ENCODE results near the gene NEK9.
"Not testable (repeated sequence)": the region's sequence is repeated elsewhere in the genome, so short reads cannot be mapped to it uniquely, and the experiment has no call there.

NEK9 gene

DNA sequence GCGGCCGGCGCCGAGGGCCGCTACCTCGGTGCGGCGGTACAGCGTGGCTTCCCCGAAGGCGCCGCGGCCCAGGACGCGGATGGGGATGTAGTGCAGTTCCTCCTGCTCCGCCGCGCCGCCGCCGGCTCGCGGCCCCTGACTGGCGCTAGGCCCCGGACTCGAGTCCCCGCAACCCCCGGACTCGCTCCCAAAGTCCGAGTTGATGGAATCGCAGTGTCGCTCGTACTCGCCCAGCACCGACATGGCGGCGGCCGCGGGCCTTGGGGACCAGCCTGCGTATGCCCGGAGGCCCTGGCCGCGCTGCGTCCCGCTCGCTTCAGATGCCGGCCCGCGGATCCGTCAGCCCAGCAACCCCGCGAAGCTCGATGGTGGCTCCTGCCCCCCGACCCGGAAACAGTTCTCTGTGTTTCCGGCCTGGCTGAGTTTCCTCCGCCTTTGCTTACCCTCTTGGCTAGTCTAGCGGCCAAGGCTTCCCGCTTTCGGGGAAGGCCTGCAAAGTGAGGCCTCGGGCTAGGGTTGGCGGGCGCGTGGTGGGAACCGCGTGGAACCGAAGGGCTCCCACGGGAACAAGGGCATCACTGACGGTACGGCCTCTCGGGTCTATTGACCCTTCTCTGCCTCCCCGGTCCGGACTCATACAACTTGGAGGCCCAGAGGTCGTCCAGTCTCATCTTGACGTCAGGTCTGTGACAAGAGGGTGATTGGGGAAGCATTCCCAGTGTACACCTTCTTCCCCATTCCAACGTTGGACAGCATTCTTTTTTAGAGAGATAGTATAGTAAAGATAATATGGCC is at the start of gene NEK9:
Gene NEK9, minus strand, starts transcription at position 370 of the 795 bp plus-strand sequence. Its CDS starts 127 bp downstream, at position 243.
- DNase-seq (ENCODE audit: low read depth in 2 of 3, low spot score in 2 of 3) = peak; percentile 76 to 83 (median 82)

DNA sequence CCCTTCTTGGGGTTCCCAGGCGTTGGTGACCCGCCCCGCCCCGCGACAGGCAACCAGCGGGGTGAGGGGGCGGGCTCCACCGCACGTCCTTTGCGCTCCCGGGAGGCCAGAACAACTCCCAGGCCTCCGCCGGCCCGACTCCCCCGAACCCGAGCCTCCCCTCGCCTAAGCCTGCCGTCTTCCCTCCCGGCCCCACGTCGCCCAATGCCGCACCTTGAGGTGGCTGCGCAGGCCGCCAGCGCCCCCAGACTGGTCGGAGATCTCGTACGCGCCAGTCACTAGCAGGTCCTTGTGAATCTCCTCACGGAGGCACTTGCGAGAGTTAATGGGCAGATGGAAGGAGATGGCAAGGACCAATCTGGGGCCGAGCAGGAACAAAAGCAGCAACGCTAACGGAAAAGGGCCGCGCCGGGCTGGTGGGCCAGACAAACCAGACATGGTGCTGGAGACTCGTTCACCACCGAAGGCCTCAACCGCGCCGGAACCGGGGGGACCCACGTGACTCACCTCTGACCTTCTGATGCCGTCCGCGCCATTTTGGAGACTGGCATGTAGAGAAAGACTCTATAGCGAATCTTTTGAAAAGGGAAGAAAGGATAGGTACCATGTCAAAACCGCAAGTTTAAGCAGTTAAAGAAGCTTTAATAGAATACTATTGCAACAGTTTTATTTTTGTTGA is 49.4 kb upstream of the NEK9 start, which contains the start of gene TMED10:
Gene TMED10, minus strand, starts transcription at position 471 of the 679 bp plus-strand sequence. Its CDS starts 33 bp downstream, at position 438.
- peak; percentile 67 to 88 (median 83) for DNase-seq (ENCODE audit: low read depth in 2 of 3, low spot score in 2 of 3)

DNA sequence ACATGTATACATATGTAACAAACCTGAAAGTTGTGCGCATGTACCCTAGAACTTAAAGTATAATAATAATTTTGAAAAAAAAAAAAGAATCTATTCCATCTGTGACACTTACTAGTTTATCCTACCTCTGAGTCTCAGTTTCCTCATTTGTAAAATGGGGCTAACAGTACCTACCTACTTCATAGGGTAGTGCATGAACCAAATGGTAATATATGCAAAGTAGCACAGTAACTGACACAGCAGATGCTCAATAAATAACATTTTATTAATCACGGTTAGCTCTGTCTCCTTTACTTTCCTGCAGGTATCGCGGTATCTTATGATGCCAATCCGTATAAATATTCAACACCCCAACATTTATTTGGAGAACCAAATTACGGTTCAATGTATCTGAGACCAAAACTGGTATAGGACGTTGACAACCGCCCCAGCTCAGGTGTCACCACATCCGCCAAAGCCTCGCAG is 48.9 kb upstream of the NEK9 start:
- DNase-seq (ENCODE audit: low read depth in 2 of 3, low spot score in 2 of 3) = no peak

DNA sequence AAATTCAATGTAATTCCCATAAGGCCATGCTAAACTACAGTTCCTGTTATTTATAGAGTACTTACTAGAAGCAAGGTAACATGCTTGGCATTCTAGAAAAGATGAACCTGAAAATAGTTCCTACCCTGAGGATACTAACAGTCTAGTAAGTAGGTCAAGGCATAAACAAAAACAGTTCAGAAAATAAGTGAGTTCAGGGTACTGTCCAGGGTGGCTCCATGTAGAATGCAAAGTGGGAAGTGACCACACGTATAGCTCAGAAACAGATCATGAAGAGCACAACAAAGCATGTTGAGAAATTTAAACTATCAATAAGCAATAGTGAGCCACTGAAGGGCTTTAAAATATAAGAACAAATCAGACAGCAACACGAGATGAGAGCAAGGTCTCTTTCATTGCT is 47.2 kb upstream of the NEK9 start:
- no peak for DNase-seq (ENCODE audit: low read depth in 2 of 3, low spot score in 2 of 3)

- DNase-seq (ENCODE audit: low read depth in 2 of 3, low spot score in 2 of 3) = no peak
These were observed 43.9 kb upstream of the NEK9 start for GRCh38 chr14:75170772-75171171.

DNA sequence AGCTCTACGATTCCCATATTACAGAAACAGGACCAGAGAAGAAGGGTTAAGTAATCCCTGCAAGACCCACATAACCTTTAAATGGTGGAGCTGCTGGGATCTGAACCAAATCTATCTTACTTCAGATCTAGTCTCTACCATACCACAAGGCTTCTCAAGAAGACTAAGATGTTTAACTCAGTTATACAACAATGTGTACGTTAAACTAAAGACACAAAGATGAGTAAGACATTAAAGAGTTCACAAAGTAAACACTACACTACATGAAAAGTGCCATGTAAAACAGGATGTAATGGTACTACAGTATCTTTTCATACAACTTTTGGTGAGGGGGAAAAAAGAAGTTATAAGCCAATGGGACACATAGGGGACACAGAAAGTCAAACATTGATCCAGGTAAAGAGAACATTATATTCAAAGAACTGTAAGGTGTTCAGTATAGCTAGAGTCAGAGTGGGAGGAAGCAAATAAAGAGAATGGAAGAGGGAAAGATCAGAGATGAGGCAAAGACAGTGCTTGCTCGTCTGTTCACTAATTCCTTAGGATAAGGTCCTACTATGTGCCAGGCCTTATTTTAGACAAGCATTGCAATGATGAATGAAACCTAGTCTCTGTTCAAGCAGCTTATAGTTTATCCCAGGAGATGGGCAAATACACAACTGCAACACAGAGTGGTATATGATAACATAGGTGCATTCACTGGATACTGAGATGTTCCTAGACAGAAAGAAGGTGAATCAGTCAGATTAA is 41.9 kb upstream of the NEK9 start:
- DNase-seq (ENCODE audit: low read depth in 2 of 3, low spot score in 2 of 3) = no peak

GRCh38 chr14:75167325-75167724 is 40.5 kb upstream of the NEK9 start:
- no peak for DNase-seq (ENCODE audit: low read depth in 2 of 3, low spot score in 2 of 3)

GRCh38 chr14:75165586-75166391 is 38.9 kb upstream of the NEK9 start:
- no peak for DNase-seq (ENCODE audit: low read depth in 2 of 3, low spot score in 2 of 3)

DNA sequence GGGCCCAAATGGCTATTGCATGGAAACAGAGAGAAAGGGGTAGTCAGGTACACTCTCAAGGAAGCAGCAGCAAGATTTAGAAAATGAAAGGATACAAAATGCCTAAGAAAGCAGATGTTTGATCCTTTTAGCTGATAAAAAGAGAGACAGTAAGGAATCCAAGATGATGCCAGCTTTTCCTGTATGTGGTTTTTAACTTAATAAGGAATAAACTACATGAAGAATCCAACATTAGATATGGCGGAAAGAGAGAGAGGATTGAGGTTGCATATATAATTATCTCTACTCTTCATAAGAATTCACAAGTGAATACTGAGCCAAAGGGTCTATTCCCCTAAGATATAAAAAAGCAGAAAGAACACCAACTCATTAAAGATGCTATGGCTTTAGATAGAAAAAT is 38.0 kb upstream of the NEK9 start:
- DNase-seq (ENCODE audit: low read depth in 2 of 3, low spot score in 2 of 3) = no peak

GRCh38 chr14:75163677-75164076 is 36.8 kb upstream of the NEK9 start:
- DNase-seq (ENCODE audit: low read depth in 2 of 3, low spot score in 2 of 3) = no peak

- no peak for DNase-seq (ENCODE audit: low read depth in 2 of 3, low spot score in 2 of 3)
These were observed 35.8 kb upstream of the NEK9 start for GRCh38 chr14:75162631-75163030.

DNA sequence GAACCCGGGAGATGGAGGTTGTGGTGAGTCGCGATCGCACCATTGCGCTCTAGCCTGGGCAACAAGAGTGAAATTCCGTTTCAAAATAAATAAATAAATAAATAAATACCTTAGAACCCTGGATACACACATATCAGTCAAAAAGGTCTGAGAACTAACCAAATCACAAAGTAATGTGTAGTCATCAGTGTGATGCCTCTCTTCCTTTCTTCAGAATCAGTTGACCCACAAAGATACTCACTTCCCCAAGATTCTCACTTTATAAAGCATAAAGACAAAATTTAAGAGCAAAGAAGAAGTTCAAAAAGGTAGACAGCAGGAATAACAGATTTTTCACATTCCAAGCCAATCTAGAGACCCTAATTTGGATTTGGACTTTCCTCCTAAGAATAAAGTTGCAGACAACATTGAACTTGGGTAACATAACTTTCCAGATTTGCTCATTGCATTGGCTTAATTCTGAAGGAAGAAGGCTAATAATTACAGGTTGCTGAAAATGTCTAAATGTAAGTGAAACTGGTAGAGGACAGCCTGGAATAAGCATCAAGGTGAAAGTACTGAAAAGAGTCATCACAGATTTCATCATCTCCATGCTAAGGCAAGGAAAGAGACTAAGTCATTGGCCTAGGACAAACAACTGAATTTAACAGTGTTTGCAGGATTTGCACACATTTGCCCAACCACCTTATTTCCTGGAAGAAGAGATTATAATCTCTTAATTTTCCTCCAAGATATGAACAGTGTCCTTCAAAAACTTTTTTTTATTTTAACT is 32.2 kb upstream of the NEK9 start:
- no peak for DNase-seq (ENCODE audit: low read depth in 2 of 3, low spot score in 2 of 3)

DNA sequence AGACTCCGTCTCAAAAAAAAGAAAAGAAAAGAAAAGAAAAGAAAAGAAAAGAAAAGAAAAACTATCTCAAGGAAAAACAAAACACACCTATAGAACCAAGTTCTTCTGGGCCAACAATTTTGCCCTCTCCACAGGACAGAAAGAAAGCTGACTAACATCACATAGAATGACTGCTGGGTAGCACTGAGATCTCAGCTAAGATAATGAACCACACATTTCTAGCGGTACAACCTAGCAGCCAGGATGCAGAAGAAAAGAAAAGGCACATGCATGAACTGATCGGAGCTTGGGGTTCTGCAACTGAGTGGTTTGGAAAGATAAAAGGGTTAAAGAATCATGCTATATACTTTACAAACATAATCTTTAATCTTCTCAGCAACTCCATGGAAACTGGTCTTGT is 30.1 kb upstream of the NEK9 start:
- DNase-seq (ENCODE audit: low read depth in 2 of 3, low spot score in 2 of 3) = no peak

DNA sequence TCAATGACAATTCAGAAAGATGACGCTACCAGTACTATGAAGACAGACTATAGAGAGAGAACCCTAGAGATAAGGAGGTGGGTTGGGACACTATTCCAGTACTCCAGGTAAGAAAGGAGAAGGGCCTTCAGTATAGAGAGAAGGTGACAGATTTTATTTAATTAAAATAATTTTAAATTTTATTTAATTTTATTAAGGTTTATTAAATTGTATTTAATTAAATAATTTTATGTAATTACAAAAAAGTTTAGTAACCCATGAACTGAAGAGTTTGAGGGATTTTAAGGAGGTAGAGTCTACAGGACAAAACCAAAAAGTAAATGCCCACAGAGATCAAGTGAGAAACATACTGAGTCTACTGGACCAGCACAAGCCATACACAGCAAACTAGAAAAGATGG is 29.3 kb upstream of the NEK9 start:
- no peak for DNase-seq (ENCODE audit: low read depth in 2 of 3, low spot score in 2 of 3)

DNA sequence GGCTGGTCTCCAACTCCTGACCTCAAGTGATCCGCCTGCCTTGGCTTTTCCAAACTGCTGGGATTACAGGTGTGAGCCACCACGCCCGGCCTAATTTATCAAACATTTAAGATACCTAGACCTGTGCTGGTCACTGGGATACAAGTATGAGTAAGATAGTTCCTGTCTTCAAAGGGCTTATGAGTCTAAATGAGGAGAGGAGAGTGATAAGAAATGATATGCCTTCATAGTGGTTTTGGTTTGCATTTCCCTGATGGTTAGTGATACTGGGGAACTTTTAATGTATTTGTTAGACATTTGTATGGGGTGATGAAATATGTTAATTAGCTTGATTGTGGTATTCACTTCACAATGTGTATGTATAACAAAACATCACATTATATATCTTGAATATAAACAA is 28.3 kb upstream of the NEK9 start:
- no peak for DNase-seq (ENCODE audit: low read depth in 2 of 3, low spot score in 2 of 3)

- DNase-seq (ENCODE audit: low read depth in 2 of 3, low spot score in 2 of 3) = no peak
These were observed 26.4 kb upstream of the NEK9 start for GRCh38 chr14:75153295-75153694.

- no peak for DNase-seq (ENCODE audit: low read depth in 2 of 3, low spot score in 2 of 3)
These were observed 25.0 kb upstream of the NEK9 start for GRCh38 chr14:75151851-75152250.

DNA sequence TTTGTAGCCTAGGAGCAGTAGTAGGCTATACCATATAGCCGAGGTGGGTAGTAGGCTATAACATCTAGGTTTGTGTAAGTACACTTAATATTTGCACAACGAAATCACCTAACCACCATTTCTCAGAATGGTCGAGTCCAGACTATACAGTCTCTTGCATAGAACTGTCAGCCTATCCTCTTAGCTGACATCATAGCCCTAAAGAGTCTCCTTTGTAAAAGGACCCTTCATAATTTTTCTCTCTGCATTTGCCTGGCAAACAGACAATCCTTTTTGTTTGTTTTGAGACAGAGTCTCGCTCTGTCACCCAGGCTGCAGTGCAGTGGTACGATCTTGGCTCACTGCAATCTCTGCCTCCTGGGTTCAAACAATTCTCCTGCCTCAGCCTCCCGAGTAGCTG is 23.8 kb upstream of the NEK9 start:
- DNase-seq (ENCODE audit: low read depth in 2 of 3, low spot score in 2 of 3) = not testable (repeated sequence)

DNA sequence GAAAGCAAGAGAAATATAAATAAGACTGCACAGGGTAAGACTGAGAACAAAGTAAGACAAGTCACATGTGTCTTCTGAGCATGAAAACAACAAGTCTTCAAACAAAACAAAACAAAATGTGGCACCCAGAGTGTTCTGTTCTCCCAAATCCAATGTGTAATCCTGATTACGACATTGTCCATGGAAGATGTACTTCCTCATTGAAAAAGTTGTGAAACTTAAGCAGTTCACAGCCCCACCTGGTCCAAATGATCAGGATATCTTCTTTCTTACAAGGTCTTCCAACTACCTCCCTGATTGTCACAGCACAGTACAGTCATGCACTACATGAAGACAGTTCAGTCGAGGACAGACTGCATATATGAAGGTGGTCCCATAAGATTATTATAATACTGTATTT is 23.3 kb upstream of the NEK9 start:
- DNase-seq (ENCODE audit: low read depth in 2 of 3, low spot score in 2 of 3) = no peak

DNA sequence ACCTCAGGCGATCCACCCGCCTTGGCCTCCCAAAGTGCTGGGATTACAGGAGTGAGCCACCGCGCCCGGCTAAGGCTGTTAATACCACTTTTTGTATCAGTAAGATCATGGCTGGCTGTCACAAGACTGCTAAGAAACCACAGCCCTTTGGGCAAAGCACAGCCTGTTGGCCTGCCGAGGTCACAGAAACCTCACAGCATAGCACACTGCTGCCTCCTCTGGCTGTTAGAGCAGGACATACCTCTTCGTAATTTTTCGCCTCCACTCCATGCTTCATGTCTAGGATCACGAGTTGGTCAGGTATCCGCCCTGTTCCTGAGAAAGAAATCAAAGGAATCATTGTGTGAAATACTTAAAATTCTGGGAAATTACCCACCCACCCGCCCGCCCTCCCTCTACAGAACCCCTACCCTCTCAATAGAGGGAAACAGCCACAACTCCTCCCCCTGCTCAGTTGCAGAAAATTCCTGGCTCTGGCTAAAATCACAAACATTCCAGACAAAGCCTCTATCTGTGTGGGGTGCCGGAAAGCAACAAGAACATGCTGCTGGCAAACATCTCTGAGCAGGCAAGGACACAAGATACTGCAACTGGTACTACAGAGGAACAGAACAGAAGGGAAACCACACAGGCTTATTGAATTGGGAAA is 20.7 kb upstream of the NEK9 start:
- DNase-seq (ENCODE audit: low read depth in 2 of 3, low spot score in 2 of 3) = no peak

All from activated CD8-positive, alpha-beta memory T cell treated with anti-CD3 and anti-CD28 coated beads for 48 hours (primary cell).